B cell (primary cell): ENCODE measurements around the gene CMAS. TPM values are rescaled to one million over a fixed set of nuclear protein-coding genes. Genes with fewer than 3 reads are reported as not detected.
"Not testable (repeated sequence)": the region's sequence is repeated elsewhere in the genome, so short reads cannot be mapped to it uniquely, and the experiment has no call there.

ENCODE experiments used
- ATAC-seq: fragments of 200-7000 bp; cut with Tn5 transposase; one replicate; pipeline ENCODE4 v1.10.0; 2021; ENCODE audit warnings: low read depth, mild to moderate bottlenecking, moderate number of reproducible peaks, moderate library complexity
- CTCF ChIA-PET: fragments of 350-600 bp; sonication (Branson Sonifier 250); formaldehyde crosslinking; loops from one replicate; lab custom pipeline; 2021; ENCODE audit warnings: antibody characterized with exemption, inconsistent platforms; lab: Charles Lee
- POLR2A ChIA-PET: fragments of 350-600 bp; sonication (Branson Sonifier 250); formaldehyde crosslinking; loops from one replicate; lab custom pipeline; 2021; ENCODE audit warnings: antibody characterized with exemption; lab: Charles Lee
- DNase-seq: peaks from one replicate; pipeline ENCODE4 v3.0.0; 2013
- H2AFZ ChIP-seq: 2 replicates; pipeline ENCODE4 v1.6.1; 2012; ENCODE audit warnings: mild to moderate bottlenecking, low read depth, low read length; ENCODE audit not compliant: insufficient read depth, poor library complexity, severe bottlenecking
- H3K27ac ChIP-seq, 2 donors: 1 replicate in 1 of 2; 2 replicates in 1 of 2; pipeline ENCODE4 v1.5.1; 2012 to 2013; ENCODE audit warnings: low read length in 2 of 2, mild to moderate bottlenecking in 2 of 2, moderate library complexity in 1 of 2
- H3K27me3 ChIP-seq, 4 experiments: fragments of 200-600 bp in 1 of 4; sonication (generic) in 1 of 4; replicated peaks in 1 of 4; 1 replicate in 2 of 4; 2 replicates in 2 of 4; pipeline versions ENCODE4 v1.6.1 to v1.7.0; 2013 to 2016; ENCODE audit warnings: low read length in 3 of 4, mild to moderate bottlenecking in 2 of 4, mixed read lengths in 1 of 4, moderate library complexity in 1 of 4; ENCODE audit not compliant: insufficient read depth in 4 of 4, control insufficient read depth in 3 of 4; ENCODE audit errors: control extremely low read depth in 1 of 4
- H3K36me3 ChIP-seq, 2 experiments: replicated peaks in 1 of 2; 1 replicate in 1 of 2; 2 replicates in 1 of 2; pipeline versions ENCODE4 v1.6.1 to v1.7.1; 2013; ENCODE audit warnings: low read length in 1 of 2; ENCODE audit not compliant: insufficient read depth in 2 of 2, control insufficient read depth in 1 of 2; ENCODE audit errors: control extremely low read depth in 1 of 2, extremely low read depth in 1 of 2
- H3K4me1 ChIP-seq, 2 donors: fragments of 200-600 bp in 1 of 2; sonication (generic) in 1 of 2; 1 replicate in 1 of 2; 2 replicates in 1 of 2; pipeline versions ENCODE4 v1.5.1 to v1.6.1; 2013 to 2017; ENCODE audit warnings: low read length in 2 of 2; ENCODE audit not compliant: control insufficient read depth in 2 of 2, insufficient read depth in 2 of 2
- H3K4me2 ChIP-seq: replicated peaks from 2 replicates; pipeline ENCODE3; 2012; ENCODE audit warnings: mild to moderate bottlenecking, low read depth, low read length; ENCODE audit not compliant: poor library complexity, severe bottlenecking
- H3K4me3 ChIP-seq, 5 experiments: fragments of 200-600 bp in 1 of 5; sonication (generic) in 1 of 5; 1 replicate in 3 of 5; 2 replicates in 2 of 5; pipeline versions ENCODE4 v1.5.1 to v1.7.0; 2011 to 2016; ENCODE audit warnings: low read length in 4 of 5, mild to moderate bottlenecking in 4 of 5, low read depth in 2 of 5, control low read depth in 1 of 5, moderate library complexity in 1 of 5; ENCODE audit not compliant: insufficient read depth in 1 of 5; ENCODE audit errors: control extremely low read depth in 1 of 5, extremely low read depth in 1 of 5
- H3K79me2 ChIP-seq: fragments of 200-600 bp; sonication (generic); one replicate; pipeline ENCODE4 v1.6.0; 2016; ENCODE audit warnings: low read length; ENCODE audit not compliant: control insufficient read depth, insufficient read depth
- H3K9ac ChIP-seq: fragments of 200-600 bp; sonication (generic); 2 replicates; pipeline ENCODE4 v1.6.1; 2017; ENCODE audit warnings: mild to moderate bottlenecking, low read length, moderate library complexity
- H3K9me3 ChIP-seq, 3 donors: one replicate each; pipeline versions ENCODE4 v1.6.1 to v1.7.1; 2013; ENCODE audit warnings: low read length in 2 of 3; ENCODE audit not compliant: control insufficient read depth in 2 of 3, insufficient read depth in 1 of 3; ENCODE audit errors: control extremely low read depth in 1 of 3
- H4K20me1 ChIP-seq: 2 replicates; pipeline ENCODE4 v1.6.0; 2012; ENCODE audit warnings: mild to moderate bottlenecking, low read length; ENCODE audit not compliant: insufficient read depth, control insufficient read depth, poor library complexity, severe bottlenecking
- H3K27ac Mint-ChIP-seq: one replicate; pipeline ENCODE4 v1.8.0; 2021; ENCODE audit warnings: mixed read lengths
- H3K27me3 Mint-ChIP-seq: one replicate; pipeline ENCODE4 v1.8.0; 2021; ENCODE audit warnings: mixed read lengths
- H3K4me1 Mint-ChIP-seq: one replicate; pipeline ENCODE4 v1.8.0; 2021; ENCODE audit warnings: mixed read lengths
- H3K4me3 Mint-ChIP-seq: one replicate; pipeline ENCODE4 v1.8.0; 2021; ENCODE audit warnings: mixed read lengths
- H3K9me3 Mint-ChIP-seq: one replicate; pipeline ENCODE4 v1.8.0; 2022; ENCODE audit warnings: mixed read lengths; ENCODE audit not compliant: insufficient read depth
- CTCF ChIP-seq: fragments of 200-600 bp; IDR thresholded peaks from one replicate; pipeline ENCODE4 v1.8.0; 2022; ENCODE audit warnings: antibody characterized with exemption, mild to moderate bottlenecking
- EZH2 ChIP-seq: IDR thresholded peaks from 2 replicates; pipeline ENCODE4 v1.6.1; 2012; ENCODE audit warnings: borderline replicate concordance, low read depth, mild to moderate bottlenecking, moderate library complexity, low read length; ENCODE audit not compliant: insufficient read depth, poor library complexity, severe bottlenecking
- WGBS: methylation state at CpG from one replicate; pipeline ENCODE4 v1.1.5; 2013; ENCODE audit warnings: missing lambda C conversion rate; ENCODE audit not compliant: insufficient coverage; 5-methylcytosine and 5-hydroxymethylcytosine counted together
- intact Hi-C: fragments of 100-400 bp; cut with micrococcal nuclease; formaldehyde crosslinking; loops from one replicate; pipeline ENCODE4 v1.10.0; 2022
- polyA plus RNA-seq: library from polyadenylated mRNA; depleted of rRNA; stranded (reverse); fragments of >200 nt; gene quantifications from 2 replicates; pipeline ENCODE4 v1.2.3, GENCODE V29; 2012
- total RNA-seq, 2 donors: library from RNA; stranded (reverse); fragments of 120-200 nt in 1 of 2; gene quantifications; 1 replicate in 1 of 2; 2 replicates in 1 of 2; pipeline versions ENCODE4 v1.2.3 to v1.2.4, GENCODE V29; 2013 to 2022

Gene CMAS
- total and polyA plus RNA-seq, 2 donors (not counting 1 experiment from before 2014, with no cell fraction given) = 5.8 to 19.1 TPM

- H3K9ac ChIP-seq = no peak overlapping the region
- no peak overlapping the region for H3K4me2 ChIP-seq
- peaks cover 12% of the 10 kb centered on the region for H3K79me2 ChIP-seq
- H3K27me3 ChIP-seq = no peaks in the 10 kb centered on the region
- peaks cover 23% of the 10 kb centered on the region for H3K4me1 Mint-ChIP-seq
- H4K20me1 ChIP-seq = no peaks in the 10 kb centered on the region
- H3K27me3 Mint-ChIP-seq = no peaks in the 10 kb centered on the region
- no peak overlapping the region for H3K27ac Mint-ChIP-seq
- no peaks in the 10 kb centered on the region for H3K9me3 ChIP-seq
- H3K4me3 Mint-ChIP-seq = no peak overlapping the region
- POLR2A ChIA-PET = no interaction called here
- DNase-seq = no peak
- H2AFZ ChIP-seq = no peak overlapping the region
- intact Hi-C loops = no loop called here
- H3K9me3 Mint-ChIP-seq = no peaks in the 10 kb centered on the region
- H3K4me1 ChIP-seq = peaks cover 5 to 6% of the 10 kb centered on the region in 2 donors
- TF ChIP-seq EZH2 = no peak
- TF ChIP-seq CTCF = no peak
- no peak for ATAC-seq
- CTCF ChIA-PET = interaction anchor here (1.0 to 1.1 kb wide), 2 partner anchors 10 to 353 kb away, joined by 3 to 4 read pairs; no protein-coding TSS in a partner anchor
- H3K36me3 ChIP-seq = peaks cover 0 to 10% of the 10 kb centered on the region in 2 experiments
- no peak overlapping the region for H3K4me3 ChIP-seq
- H3K27ac ChIP-seq = no peak overlapping the region
Observed at GRCh38 chr12:22051114-22051698, 5.2 kb downstream of the CMAS start.

- peaks cover 11% of the 10 kb centered on the region for H3K4me1 Mint-ChIP-seq
- H3K79me2 ChIP-seq, ATAC-seq, intact Hi-C loops, H3K4me2 ChIP-seq, DNase-seq, H3K9me3 ChIP-seq, H3K9ac ChIP-seq, H3K27ac Mint-ChIP-seq, POLR2A ChIA-PET, H3K27ac ChIP-seq, H4K20me1 ChIP-seq, H2AFZ ChIP-seq, H3K27me3 ChIP-seq, H3K4me3 ChIP-seq, H3K4me1 ChIP-seq, H3K27me3 Mint-ChIP-seq, H3K9me3 Mint-ChIP-seq, H3K4me3 Mint-ChIP-seq, CTCF ChIA-PET: not testable (repeated sequence)
- no CpG with 5 or more reads among the region's 6 CpGs for WGBS
- peaks cover 0 to 20% of the 10 kb centered on the region in 2 experiments for H3K36me3 ChIP-seq
Observed at GRCh38 chr12:22052994-22053393, 7.0 kb downstream of the CMAS start.
